Sigmoid colon (tissue), 7 donors: ENCODE data around the gene BDNF. TPM values are rescaled to one million over a fixed set of nuclear protein-coding genes. Genes with fewer than 3 reads are reported as not detected.
"Not testable (repeated sequence)": the region's sequence is repeated elsewhere in the genome, so short reads cannot be mapped to it uniquely, and the experiment has no call there.

Experiments used
- DNase-seq: peaks from one replicate; pipeline ENCODE4 v3.0.0-alpha.2; 2019
- H3K27ac ChIP-seq, 4 donors: fragments of 200-600 bp; sonication (generic); one replicate each; pipeline ENCODE4 v1.5.1; 2016 to 2019; ENCODE audit warnings: mild to moderate bottlenecking in 1 of 4
- H3K27me3 ChIP-seq, 3 donors: fragments of 200-600 bp; sonication (generic); one replicate each; pipeline ENCODE4 v1.5.1; 2019; ENCODE audit warnings: mild to moderate bottlenecking in 1 of 3
- H3K36me3 ChIP-seq, 4 donors: fragments of 200-600 bp; sonication (generic); one replicate each; pipeline ENCODE4 v1.5.1; 2016 to 2019
- H3K4me1 ChIP-seq, 4 donors: fragments of 200-600 bp; sonication (generic); one replicate each; pipeline ENCODE4 v1.5.1; 2017 to 2019
- H3K4me3 ChIP-seq, 4 donors: fragments of 200-600 bp; sonication (generic); one replicate each; pipeline ENCODE4 v1.5.1; 2017 to 2019; ENCODE audit warnings: mild to moderate bottlenecking in 2 of 4, moderate library complexity in 1 of 4
- H3K9me3 ChIP-seq, 4 donors: fragments of 200-600 bp in 3 of 4; sonication (generic) in 3 of 4; one replicate each; pipeline versions ENCODE4 v1.5.1 to v1.6.1; 2013 to 2019
- CTCF ChIP-seq, 4 experiments: fragments of 450-650 bp in 3 of 4; fragments of 200-600 bp in 1 of 4; IDR thresholded peaks; one replicate each; pipeline ENCODE4 v1.5.1; 2016 to 2019; ENCODE audit warnings: antibody characterized with exemption in 4 of 4, mild to moderate bottlenecking in 3 of 4, moderate library complexity in 2 of 4
- EP300 ChIP-seq, 4 donors: sonication (generic); formaldehyde crosslinking; IDR thresholded peaks; one replicate each; pipeline ENCODE4 v1.6.1; 2017; ENCODE audit warnings: antibody characterized with exemption in 4 of 4
- POLR2A ChIP-seq, 2 donors: fragments of 450-650 bp; IDR thresholded peaks; one replicate each; pipeline ENCODE4 v1.6.1; 2016; ENCODE audit warnings: antibody characterized with exemption in 2 of 2, mild to moderate bottlenecking in 2 of 2, moderate library complexity in 2 of 2
- POLR2AphosphoS5 ChIP-seq, 4 donors: sonication (generic); formaldehyde crosslinking; IDR thresholded peaks; one replicate each; pipeline ENCODE4 v1.6.1; 2017; ENCODE audit warnings: antibody characterized with exemption in 4 of 4
- WGBS, 2 donors: extraction: QIAGEN DNeasy Blood & Tissue Kit; methylation state at CpG; one replicate each; pipeline ENCODE4 v1.1.7; 2013; 5-methylcytosine and 5-hydroxymethylcytosine counted together
- intact Hi-C: fragments of 100-400 bp; cut with DNase I; formaldehyde crosslinking; loops from one replicate; pipeline ENCODE4 v1.15.1; 2023
- polyA plus RNA-seq, 3 donors: library from polyadenylated mRNA; stranded (reverse); fragments of 200-250 nt; gene quantifications; one replicate each; pipeline ENCODE4 v1.2.3, GENCODE V29; 2013
- total RNA-seq, 4 donors: library from RNA; depleted of rRNA; stranded (reverse); fragments of >200 nt; gene quantifications; one replicate each; pipeline ENCODE4 v1.1.0, GENCODE V29; 2016
- donor health status: healthy with polysubstance abuse.
- donor health status: Bipolar disorder and iron deficiency.
- donor health status: healthy.

Gene BDNF
- total and polyA plus RNA-seq, 7 donors = 0.10 to 1.1 (median 0.49) TPM; not detected in 2

GRCh38 chr11:27640954-27641353 is 59.3 kb downstream of the BDNF start:
- Histone ChIP-seq H3K27me3 (no peaks in the 10 kb centered on the region), H3K9me3 (peaks cover 0 to 2% (median 0%) of the 10 kb centered on the region in 4 donors), H3K36me3 (no peaks in the 10 kb centered on the region), H3K4me3 (no peak overlapping the region), H3K4me1 (no peaks in the 10 kb centered on the region), H3K27ac (no peak overlapping the region)
- TF ChIP-seq CTCF (IDR thresholded peaks at IDR 0.05) (no peak), POLR2AphosphoS5 (IDR thresholded peaks at IDR 0.05) (no peak), EP300 (IDR thresholded peaks at IDR 0.05) (no peak), POLR2A (IDR thresholded peaks at IDR 0.05) (no peak)
- DNase-seq = no peak
- intact Hi-C loops = no loop called here

GRCh38 chr11:27635567-27636037 is 64.7 kb downstream of the BDNF start:
- no peak for TF ChIP-seq POLR2A (IDR thresholded peaks at IDR 0.05)
- no peak for TF ChIP-seq EP300 (IDR thresholded peaks at IDR 0.05)
- no peak for TF ChIP-seq POLR2AphosphoS5 (IDR thresholded peaks at IDR 0.05)
- no peak for TF ChIP-seq CTCF (IDR thresholded peaks at IDR 0.05)
- DNase-seq = no peak
- Histone ChIP-seq H3K36me3 (no peaks in the 10 kb centered on the region), H3K4me3 (no peak overlapping the region), H3K27me3 (no peaks in the 10 kb centered on the region), H3K27ac (no peak overlapping the region), H3K9me3 (peaks cover 0 to 2% (median 0%) of the 10 kb centered on the region in 4 donors), H3K4me1 (no peaks in the 10 kb centered on the region)
- intact Hi-C loops = no loop called here
- WGBS, 2 donors = 91% methylated on average over 1 of the region's 1 CpG

- H3K36me3 ChIP-seq, H3K4me3 ChIP-seq, intact Hi-C loops, DNase-seq, H3K4me1 ChIP-seq, H3K9me3 ChIP-seq, H3K27ac ChIP-seq, H3K27me3 ChIP-seq: not testable (repeated sequence)
- WGBS, 2 donors = 91 to 92% methylated on average over 2 of the region's 2 CpGs
Measured at GRCh38 chr11:27634776-27635175, 65.5 kb downstream of the BDNF start.

GRCh38 chr11:27634282-27634681 is 66.0 kb downstream of the BDNF start:
- H3K27ac ChIP-seq, DNase-seq, intact Hi-C loops, H3K4me3 ChIP-seq, H3K9me3 ChIP-seq, H3K27me3 ChIP-seq, H3K36me3 ChIP-seq, H3K4me1 ChIP-seq: not testable (repeated sequence)
- WGBS, 2 donors = 92% methylated on average over 10 of the region's 10 CpGs

- H3K9me3 ChIP-seq, H3K27ac ChIP-seq, H3K4me1 ChIP-seq, intact Hi-C loops, H3K36me3 ChIP-seq, H3K27me3 ChIP-seq, DNase-seq, H3K4me3 ChIP-seq: not testable (repeated sequence)
- 87 to 88% methylated on average over 5 of the region's 5 CpGs for WGBS, 2 donors
Measured at GRCh38 chr11:27629023-27629422, 71.2 kb downstream of the BDNF start.

- no peak for DNase-seq
- TF ChIP-seq POLR2A (IDR thresholded peaks at IDR 0.05) (no peak), EP300 (IDR thresholded peaks at IDR 0.05) (no peak), CTCF (IDR thresholded peaks at IDR 0.05) (no peak), POLR2AphosphoS5 (IDR thresholded peaks at IDR 0.05) (no peak)
- intact Hi-C loops = no loop called here
- Histone ChIP-seq H3K9me3 (no peaks in the 10 kb centered on the region), H3K27me3 (no peaks in the 10 kb centered on the region), H3K4me3 (no peak overlapping the region), H3K27ac (no peak overlapping the region), H3K4me1 (no peaks in the 10 kb centered on the region), H3K36me3 (no peaks in the 10 kb centered on the region)
- 81 to 88% methylated on average over 1 of the region's 1 CpG for WGBS, 2 donors
Measured at GRCh38 chr11:27627979-27628378, 72.3 kb downstream of the BDNF start.
